Panc1 (cell line): ENCODE results near the gene MAT2A. TPM values are rescaled to one million over a fixed set of nuclear protein-coding genes. Genes with fewer than 3 reads are reported as not detected.

ENCODE experiments used
- ATAC-seq: fragments of 200-7000 bp; cut with Tn5 transposase; 2 replicates; pipeline ENCODE4 v1.9.1; 2020; ENCODE audit warnings: mild to moderate bottlenecking, moderate library complexity
- BruUV-seq: library from RNA; stranded (reverse); fragments of 400-500 nt; replicated peaks from 2 replicates; lab custom pipeline; 2021; lab: Mats Ljungman, UMichigan
- CTCF ChIA-PET: fragments of 300-600 bp; sonication (Branson Sonifier 250); formaldehyde crosslinking; loops from one replicate; lab custom pipeline; 2022; ENCODE audit warnings: antibody characterized with exemption; lab: Charles Lee
- POLR2A ChIA-PET: fragments of 300-600 bp; sonication (Branson Sonifier 250); formaldehyde crosslinking; loops from one replicate; lab custom pipeline; 2022; ENCODE audit warnings: antibody characterized with exemption; lab: Charles Lee
- DNase-seq: peaks from one replicate; pipeline ENCODE4 v3.0.0-alpha.2; 2010; ENCODE audit warnings: low read depth, low spot score
- H3K27ac ChIP-seq: 2 replicates; pipeline ENCODE4 v1.5.1; 2011; ENCODE audit warnings: mild to moderate bottlenecking, low read length, inconsistent platforms
- H3K27me3 ChIP-seq: fragments of 200-500 bp; sonication (Bioruptor generic); 2 replicates; pipeline ENCODE4 v1.6.0; 2014; ENCODE audit warnings: low read length, inconsistent platforms; ENCODE audit not compliant: control insufficient read depth, insufficient read depth
- H3K36me3 ChIP-seq: fragments of 200-500 bp; sonication (Bioruptor generic); 2 replicates; pipeline ENCODE4 v1.5.1; 2014; ENCODE audit warnings: inconsistent platforms, mild to moderate bottlenecking, low read length, moderate library complexity; ENCODE audit not compliant: control insufficient read depth, insufficient read depth
- H3K4me1 ChIP-seq: 2 replicates; pipeline ENCODE4 v1.5.1; 2011; ENCODE audit warnings: inconsistent platforms, mild to moderate bottlenecking, low read length, moderate library complexity; ENCODE audit not compliant: control insufficient read depth, insufficient read depth
- H3K4me3 ChIP-seq, 2 experiments: 2 replicates each; pipeline ENCODE4 v1.5.1; 2011 to 2012; ENCODE audit warnings: low read depth in 2 of 2, low read length in 2 of 2, mild to moderate bottlenecking in 2 of 2, inconsistent platforms in 1 of 2, moderate library complexity in 1 of 2
- H3K9me3 ChIP-seq: fragments of 200-500 bp; sonication (Bioruptor generic); 2 replicates; pipeline ENCODE4 v1.5.1; 2014; ENCODE audit warnings: low read depth, mild to moderate bottlenecking, inconsistent platforms, low read length, moderate library complexity; ENCODE audit not compliant: control insufficient read depth, insufficient read depth
- POLR2AphosphoS5 ChIP-seq: IDR thresholded peaks from 2 replicates; pipeline ENCODE4 v1.6.1; 2012; ENCODE audit warnings: mild to moderate bottlenecking, low read depth, low read length, moderate library complexity
- SIN3A ChIP-seq: IDR thresholded peaks from 2 replicates; pipeline ENCODE4 v1.6.1; 2012; ENCODE audit warnings: low read depth, mild to moderate bottlenecking, low read length, moderate library complexity, borderline replicate concordance; ENCODE audit not compliant: insufficient read depth
- TCF7L2 ChIP-seq: IDR thresholded peaks from 2 replicates; pipeline ENCODE4 v1.6.1; 2011; ENCODE audit warnings: mild to moderate bottlenecking, low read depth, low read length, inconsistent platforms
- in situ Hi-C: cut with HindIII; loops from 2 replicates; pipeline ENCODE4 v1.10.0; 2016; ENCODE audit warnings: low sequenced_read_pairs, low pct_unique_long_range_greater_than_20kb
- intact Hi-C: fragments of 100-400 bp; cut with micrococcal nuclease; formaldehyde crosslinking; loops from one replicate; pipeline ENCODE4 v1.10.0; 2022; ENCODE audit not compliant: unreplicated experiment
- total RNA-seq: library from RNA; stranded (reverse); gene quantifications from one replicate; pipeline ENCODE4 v1.2.1, GENCODE V29; 2021; ENCODE audit not compliant: unreplicated experiment
- TF ChIP-seq, protein P1 (sequence below), 2 experiments: IDR thresholded peaks; 2 replicates each; pipeline ENCODE4 v1.6.1; 2011 to 2012; ENCODE audit warnings: low read depth in 2 of 2, control low read depth in 1 of 2, low read length in 1 of 2, mild to moderate bottlenecking in 1 of 2, moderate library complexity in 1 of 2; ENCODE audit not compliant: insufficient read depth in 1 of 2
- TF ChIP-seq, protein P2 (sequence below): fragments of 450-650 bp; IDR thresholded peaks from 2 replicates; pipeline ENCODE4 v1.5.1; 2017; ENCODE audit warnings: mild to moderate bottlenecking

MAT2A gene
- total RNA-seq, 1 experiment from 2014 or later = 547 TPM

DNA sequence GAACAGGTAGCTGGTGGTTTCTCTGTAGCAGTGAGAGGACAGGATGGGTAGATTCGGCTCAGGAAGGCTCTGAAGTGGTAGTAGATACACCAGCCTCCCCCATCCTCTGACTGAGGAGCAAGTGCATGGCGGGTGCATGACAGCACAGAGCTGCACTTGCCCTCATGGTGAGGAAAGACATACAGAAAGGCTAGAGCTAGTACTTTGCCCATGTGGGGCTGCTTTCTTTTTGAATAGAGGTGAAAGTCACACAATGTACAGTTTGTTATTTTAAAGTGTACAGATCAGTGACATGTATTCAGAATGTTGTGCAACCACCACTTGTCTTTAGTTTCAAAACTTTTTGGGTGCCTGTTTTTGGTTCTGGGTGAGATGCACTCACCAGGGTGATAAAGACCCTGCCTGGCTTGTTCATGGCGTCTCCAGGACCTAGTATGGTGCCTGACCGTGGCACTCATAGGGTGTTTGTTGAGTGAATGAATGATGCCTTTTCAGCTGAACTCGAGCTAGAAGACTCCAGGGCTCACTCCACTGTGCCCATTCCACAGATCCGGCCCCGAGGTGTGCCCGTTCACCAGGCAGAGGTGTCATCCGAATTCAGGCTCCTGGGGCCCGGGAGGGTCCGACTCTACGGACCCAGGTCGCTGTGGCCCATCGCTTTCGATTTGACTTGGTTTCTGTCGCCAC lies 44.8 kb downstream of the MAT2A start:
- no peak for DNase-seq
- Histone ChIP-seq H3K4me1 (peaks cover 33% of the 10 kb centered on the region), H3K36me3 (no peaks in the 10 kb centered on the region), H3K9me3 (no peaks in the 10 kb centered on the region), H3K4me3 (peak overlapping the region; percentile 27 to 39; a peak in 3 of 4 replicates), H3K27me3 (no peaks in the 10 kb centered on the region), H3K27ac (peak overlapping the region; percentile 48)
- BruUV-seq = no TSS peak
- no peak for TF ChIP-seq POLR2AphosphoS5
- TF ChIP-seq, protein P1, sequence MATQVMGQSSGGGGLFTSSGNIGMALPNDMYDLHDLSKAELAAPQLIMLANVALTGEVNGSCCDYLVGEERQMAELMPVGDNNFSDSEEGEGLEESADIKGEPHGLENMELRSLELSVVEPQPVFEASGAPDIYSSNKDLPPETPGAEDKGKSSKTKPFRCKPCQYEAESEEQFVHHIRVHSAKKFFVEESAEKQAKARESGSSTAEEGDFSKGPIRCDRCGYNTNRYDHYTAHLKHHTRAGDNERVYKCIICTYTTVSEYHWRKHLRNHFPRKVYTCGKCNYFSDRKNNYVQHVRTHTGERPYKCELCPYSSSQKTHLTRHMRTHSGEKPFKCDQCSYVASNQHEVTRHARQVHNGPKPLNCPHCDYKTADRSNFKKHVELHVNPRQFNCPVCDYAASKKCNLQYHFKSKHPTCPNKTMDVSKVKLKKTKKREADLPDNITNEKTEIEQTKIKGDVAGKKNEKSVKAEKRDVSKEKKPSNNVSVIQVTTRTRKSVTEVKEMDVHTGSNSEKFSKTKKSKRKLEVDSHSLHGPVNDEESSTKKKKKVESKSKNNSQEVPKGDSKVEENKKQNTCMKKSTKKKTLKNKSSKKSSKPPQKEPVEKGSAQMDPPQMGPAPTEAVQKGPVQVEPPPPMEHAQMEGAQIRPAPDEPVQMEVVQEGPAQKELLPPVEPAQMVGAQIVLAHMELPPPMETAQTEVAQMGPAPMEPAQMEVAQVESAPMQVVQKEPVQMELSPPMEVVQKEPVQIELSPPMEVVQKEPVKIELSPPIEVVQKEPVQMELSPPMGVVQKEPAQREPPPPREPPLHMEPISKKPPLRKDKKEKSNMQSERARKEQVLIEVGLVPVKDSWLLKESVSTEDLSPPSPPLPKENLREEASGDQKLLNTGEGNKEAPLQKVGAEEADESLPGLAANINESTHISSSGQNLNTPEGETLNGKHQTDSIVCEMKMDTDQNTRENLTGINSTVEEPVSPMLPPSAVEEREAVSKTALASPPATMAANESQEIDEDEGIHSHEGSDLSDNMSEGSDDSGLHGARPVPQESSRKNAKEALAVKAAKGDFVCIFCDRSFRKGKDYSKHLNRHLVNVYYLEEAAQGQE (IDR thresholded peaks at IDR 0.05; ENCODE audit: insufficient read depth in 1 of 2, low read depth in 2 of 2, low read length in 1 of 2) = no peak
- no peak for TF ChIP-seq SIN3A
- ChIA-PET CTCF (no interaction called here), POLR2A (interaction anchor here (0.6 kb wide), 1 partner anchor 209 kb away, joined by 5 read pairs; no protein-coding TSS in a partner anchor)
- in situ Hi-C loops (no loop called here), intact Hi-C loops (no loop called here)
- ATAC-seq = no peak; the same call in 1 of the 2 replicates

DNA sequence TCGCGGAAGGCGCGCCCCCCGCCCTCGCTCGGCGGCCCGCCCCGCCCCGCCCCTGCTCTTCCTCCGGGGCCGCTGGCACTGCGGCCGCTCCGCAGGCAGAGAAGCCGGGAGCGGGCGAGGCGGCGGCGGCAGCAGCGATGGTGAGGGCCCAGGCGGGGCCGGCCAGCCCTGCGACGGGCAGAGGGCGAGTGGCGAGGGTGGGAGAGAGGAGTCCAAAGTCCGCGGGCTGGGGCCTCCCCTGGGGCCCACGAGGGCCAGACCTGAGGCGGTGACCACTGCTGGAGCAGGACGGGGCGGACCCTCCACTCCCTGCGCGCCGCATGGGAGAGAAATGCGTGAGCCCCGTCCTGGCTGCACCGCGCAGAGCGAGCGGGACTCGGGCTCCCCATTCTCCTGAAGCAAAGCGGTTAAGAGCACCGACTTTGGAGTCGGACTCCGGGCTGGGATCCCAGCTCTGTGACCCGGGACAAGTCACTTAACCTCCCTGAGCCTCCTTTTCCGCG lies 45.4 kb downstream of the MAT2A start, which contains the start of gene VAMP5:
Gene VAMP5 (plus strand): TSS at position 78 of the 503 bp plus-strand sequence. CDS start 60 bp downstream, at position 138.
- no peak for DNase-seq
- Histone ChIP-seq H3K4me1 (peaks cover 27% of the 10 kb centered on the region), H3K36me3 (no peaks in the 10 kb centered on the region), H3K9me3 (no peaks in the 10 kb centered on the region), H3K27ac (peak within 1 kb of the TSS; percentile 87), H3K27me3 (no peaks in the 10 kb centered on the region), H3K4me3 (peak within 1 kb of the TSS; percentile 27 to 53)
- in situ Hi-C loops = no loop called here
- intact Hi-C loops = no loop called here
- ATAC-seq = peak; percentile 62
- no TSS peak for BruUV-seq
- ChIA-PET POLR2A (interaction anchor here (0.6 kb wide), 1 partner anchor 210 kb away, joined by 5 read pairs; no protein-coding TSS in a partner anchor), CTCF (no interaction called here)
- TF ChIP-seq POLR2AphosphoS5 = no peak
- TF ChIP-seq, protein P2, sequence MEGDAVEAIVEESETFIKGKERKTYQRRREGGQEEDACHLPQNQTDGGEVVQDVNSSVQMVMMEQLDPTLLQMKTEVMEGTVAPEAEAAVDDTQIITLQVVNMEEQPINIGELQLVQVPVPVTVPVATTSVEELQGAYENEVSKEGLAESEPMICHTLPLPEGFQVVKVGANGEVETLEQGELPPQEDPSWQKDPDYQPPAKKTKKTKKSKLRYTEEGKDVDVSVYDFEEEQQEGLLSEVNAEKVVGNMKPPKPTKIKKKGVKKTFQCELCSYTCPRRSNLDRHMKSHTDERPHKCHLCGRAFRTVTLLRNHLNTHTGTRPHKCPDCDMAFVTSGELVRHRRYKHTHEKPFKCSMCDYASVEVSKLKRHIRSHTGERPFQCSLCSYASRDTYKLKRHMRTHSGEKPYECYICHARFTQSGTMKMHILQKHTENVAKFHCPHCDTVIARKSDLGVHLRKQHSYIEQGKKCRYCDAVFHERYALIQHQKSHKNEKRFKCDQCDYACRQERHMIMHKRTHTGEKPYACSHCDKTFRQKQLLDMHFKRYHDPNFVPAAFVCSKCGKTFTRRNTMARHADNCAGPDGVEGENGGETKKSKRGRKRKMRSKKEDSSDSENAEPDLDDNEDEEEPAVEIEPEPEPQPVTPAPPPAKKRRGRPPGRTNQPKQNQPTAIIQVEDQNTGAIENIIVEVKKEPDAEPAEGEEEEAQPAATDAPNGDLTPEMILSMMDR = no peak
- no peak for TF ChIP-seq SIN3A
- no peak for TF ChIP-seq TCF7L2
- TF ChIP-seq, protein P1 (IDR thresholded peaks at IDR 0.05; ENCODE audit: insufficient read depth in 1 of 2, low read depth in 2 of 2, low read length in 1 of 2) = no peak
